CD4-positive, alpha-beta T cell (primary cell): Measurements from ENCODE around the gene ALDOA. TPM values are rescaled to one million over a fixed set of nuclear protein-coding genes. Genes with fewer than 3 reads are reported as not detected.
A peak's percentile ranks its signal among the peaks of the same experiment; 100 is the strongest.

ENCODE experiments used
- ATAC-seq: fragments of 200-7000 bp; cut with Tn5 transposase; one replicate; pipeline ENCODE4 v1.10.0; 2022; ENCODE audit warnings: mild to moderate bottlenecking; ENCODE audit not compliant: poor library complexity
- CTCF ChIA-PET: fragments of 350-600 bp; sonication (Branson Sonifier 250); formaldehyde crosslinking; loops from one replicate; lab custom pipeline; 2021; ENCODE audit warnings: antibody characterized with exemption, inconsistent platforms; lab: Charles Lee
- POLR2A ChIA-PET: fragments of 350-600 bp; sonication (Branson Sonifier 250); formaldehyde crosslinking; loops from one replicate; lab custom pipeline; 2021; ENCODE audit warnings: antibody characterized with exemption, inconsistent platforms; lab: Charles Lee
- DNase-seq, 14 experiments: peaks; one replicate each; pipeline ENCODE4 v3.0.0-alpha.2; 2013 to 2020; ENCODE audit warnings: mixed read lengths in 2 of 14
- H3K27ac ChIP-seq, 2 donors: one replicate each; pipeline versions ENCODE4 v1.5.1 to v1.7.0; 2013; ENCODE audit warnings: low read length in 2 of 2, low read depth in 1 of 2, mild to moderate bottlenecking in 1 of 2
- H3K27me3 ChIP-seq, 2 experiments: 1 replicate in 1 of 2; 2 replicates in 1 of 2; pipeline versions ENCODE4 v1.6.1 to v1.7.0; 2013; ENCODE audit warnings: low read length in 2 of 2, control low read depth in 1 of 2, mild to moderate bottlenecking in 1 of 2, moderate library complexity in 1 of 2; ENCODE audit not compliant: insufficient read depth in 2 of 2, control insufficient read depth in 1 of 2
- H3K36me3 ChIP-seq: one replicate; pipeline ENCODE4 v1.6.1; 2013; ENCODE audit warnings: low read length, control low read depth; ENCODE audit not compliant: insufficient read depth
- H3K4me1 ChIP-seq: one replicate; pipeline ENCODE4 v1.6.1; 2013; ENCODE audit warnings: low read length, control low read depth; ENCODE audit not compliant: insufficient read depth
- H3K4me3 ChIP-seq: one replicate; pipeline ENCODE4 v1.5.1; 2013; ENCODE audit warnings: mild to moderate bottlenecking, low read length, moderate library complexity
- H3K9me3 ChIP-seq, 2 experiments: 1 replicate in 1 of 2; 2 replicates in 1 of 2; pipeline versions ENCODE4 v1.6.1 to v1.7.0; 2013; ENCODE audit warnings: low read length in 2 of 2, mild to moderate bottlenecking in 2 of 2, control low read depth in 1 of 2, moderate library complexity in 1 of 2; ENCODE audit not compliant: control insufficient read depth in 1 of 2, insufficient read depth in 1 of 2
- H3K27ac Mint-ChIP-seq: one replicate; pipeline ENCODE4 v1.8.0; 2020; ENCODE audit warnings: mixed read lengths
- H3K27me3 Mint-ChIP-seq: one replicate; pipeline ENCODE4 v1.8.0; 2021; ENCODE audit warnings: mixed read lengths
- H3K36me3 Mint-ChIP-seq: one replicate; pipeline ENCODE4 v1.8.0; 2021; ENCODE audit warnings: low read depth, mixed read lengths
- H3K4me1 Mint-ChIP-seq: one replicate; pipeline ENCODE4 v1.8.0; 2021; ENCODE audit warnings: low read depth, mixed read lengths
- H3K4me3 Mint-ChIP-seq: one replicate; pipeline ENCODE4 v1.8.0; 2020; ENCODE audit warnings: mild to moderate bottlenecking, mixed read lengths
- H3K9me3 Mint-ChIP-seq: one replicate; pipeline ENCODE4 v1.8.0; 2020; ENCODE audit warnings: mixed read lengths
- CTCF ChIP-seq: fragments of 200-600 bp; IDR thresholded peaks from one replicate; pipeline ENCODE4 v1.8.0; 2022; ENCODE audit warnings: antibody characterized with exemption, mild to moderate bottlenecking
- intact Hi-C, 2 experiments: fragments of 100-400 bp; cut with DNase I in 1 of 2; cut with micrococcal nuclease in 1 of 2; formaldehyde crosslinking; loops; one replicate each; pipeline versions ENCODE4 v1.15.1 to v1.9.0; 2023 to 2025; cut with DNase I, micrococcal nuclease
- total RNA-seq, 174 experiments: library from RNA in 2 of 174; stranded (reverse) in 2 of 174; gene quantifications; one replicate each; pipeline ENCODE4 v1.2.3 and lab custom pipeline; 2021 to 2026

The ALDOA gene
- total RNA-seq, 2 experiments from 2014 or later = 390 to 396 TPM

GRCh38 chr16:30026449-30026848 is 39.1 kb upstream of the ALDOA start:
- Histone ChIP-seq H3K4me3 (no peak overlapping the region), H3K9me3 (peaks cover 0 to 10% of the 10 kb centered on the region in 2 experiments), H3K27ac (no peak overlapping the region), H3K36me3 (no peaks in the 10 kb centered on the region), H3K4me1 (peaks cover 15% of the 10 kb centered on the region), H3K27me3 (peaks cover 29 to 36% of the 10 kb centered on the region in 2 experiments)
- Mint-ChIP-seq H3K27ac (no peak overlapping the region), H3K4me1 (peaks cover 12% of the 10 kb centered on the region), H3K9me3 (no peaks in the 10 kb centered on the region), H3K27me3 (peaks cover 38% of the 10 kb centered on the region), H3K36me3 (no peaks in the 10 kb centered on the region), H3K4me3 (no peak overlapping the region)
- ChIA-PET CTCF (no interaction called here), POLR2A (no interaction called here)
- intact Hi-C loops = no loop called here
- ATAC-seq (no peak), DNase-seq (no peak)
- TF ChIP-seq CTCF = no peak

GRCh38 chr16:30027588-30028437 is 37.7 kb upstream of the ALDOA start:
- no peak for TF ChIP-seq CTCF
- no peaks in the 10 kb centered on the region for H3K36me3 ChIP-seq
- Mint-ChIP-seq H3K27ac (no peak overlapping the region), H3K27me3 (peaks cover 49% of the 10 kb centered on the region), H3K4me3 (no peak overlapping the region), H3K4me1 (peaks cover 14% of the 10 kb centered on the region), H3K9me3 (no peaks in the 10 kb centered on the region), H3K36me3 (no peaks in the 10 kb centered on the region)
- H3K4me3 ChIP-seq = no peak overlapping the region
- ChIA-PET CTCF (no interaction called here), POLR2A (no interaction called here)
- H3K27ac ChIP-seq = no peak overlapping the region
- peaks cover 42 to 47% of the 10 kb centered on the region in 2 experiments for H3K27me3 ChIP-seq
- peaks cover 23% of the 10 kb centered on the region for H3K4me1 ChIP-seq
- intact Hi-C loops = no loop called here
- ATAC-seq (no peak), DNase-seq (no peak)
- H3K9me3 ChIP-seq = peaks cover 0 to 17% of the 10 kb centered on the region in 2 experiments

- Histone ChIP-seq H3K4me3 (no peak overlapping the region), H3K9me3 (peaks cover 0 to 17% of the 10 kb centered on the region in 2 experiments), H3K27ac (no peak overlapping the region), H3K4me1 (peaks cover 28% of the 10 kb centered on the region), H3K36me3 (no peaks in the 10 kb centered on the region), H3K27me3 (peaks cover 42 to 49% of the 10 kb centered on the region in 2 experiments)
- H3K4me1 Mint-ChIP-seq = peaks cover 14% of the 10 kb centered on the region
- no peaks in the 10 kb centered on the region for H3K9me3 Mint-ChIP-seq
- H3K27me3 Mint-ChIP-seq = peaks cover 53% of the 10 kb centered on the region
- no peak for TF ChIP-seq CTCF
- intact Hi-C loops = no loop called here
- no peak overlapping the region for H3K4me3 Mint-ChIP-seq
- ChIA-PET CTCF (no interaction called here), POLR2A (no interaction called here)
- H3K27ac Mint-ChIP-seq = no peak overlapping the region
- DNase-seq (peak in 3 of 14 experiments; percentile 19 to 55 (median 54)), ATAC-seq (no peak)
- H3K36me3 Mint-ChIP-seq = no peaks in the 10 kb centered on the region
Observed at GRCh38 chr16:30028438-30029076, 37.0 kb upstream of the ALDOA start.
